ENCODE measurements around the gene ADAD2.
A peak's percentile ranks its signal among the peaks of the same experiment; 100 is the strongest.

The ADAD2 gene

DNA sequence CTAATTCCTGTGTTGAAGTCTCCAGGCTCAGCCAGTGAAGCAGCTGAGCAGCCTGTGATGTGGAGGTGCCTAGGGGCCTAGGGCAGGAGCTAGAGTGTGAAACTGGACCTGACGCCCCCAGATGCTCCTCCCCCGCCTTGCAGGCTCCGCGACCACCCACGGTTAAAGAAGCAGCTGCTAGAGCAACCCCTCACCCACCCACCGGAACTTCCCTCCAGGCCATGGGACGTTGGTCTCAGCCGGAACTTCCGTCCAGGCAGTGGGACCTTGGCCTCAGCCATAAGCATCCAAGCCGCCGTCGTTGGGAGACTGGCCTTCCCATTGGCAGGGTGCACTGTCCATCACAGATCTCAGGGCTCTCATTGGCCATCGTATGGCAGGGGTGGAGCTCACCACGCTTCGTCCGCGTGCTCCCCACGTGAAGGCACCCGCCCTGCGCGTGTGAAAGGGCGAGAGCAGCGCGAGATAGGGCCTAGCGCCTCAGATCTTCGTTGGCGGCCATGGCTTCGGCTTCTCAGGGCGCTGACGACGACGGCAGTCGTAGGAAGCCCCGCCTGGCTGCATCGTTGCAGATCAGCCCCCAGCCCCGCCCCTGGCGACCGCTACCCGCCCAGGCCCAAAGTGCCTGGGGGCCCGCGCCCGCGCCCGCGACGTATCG is at the start of gene ADAD2:
Gene ADAD2, plus strand, starts transcription at position 427 of the 658 bp plus-strand sequence. Its CDS starts 74 bp downstream, at position 501.
- WGBS (ENCODE audit: insufficient coverage, insufficient read length) = no CpG with 5 or more reads among the region's 47 CpGs
- Histone ChIP-seq H3K4me3 (ENCODE audit: low read length) (no peak within 1 kb of the TSS), H3K36me3 (ENCODE audit: control insufficient read depth, insufficient read depth, low read length) (no peaks in the 10 kb centered on the region), H3K27me3 (ENCODE audit: control insufficient read depth, insufficient read depth, low read length) (no peaks in the 10 kb centered on the region), H3K27ac (ENCODE audit: low read length) (no peak within 1 kb of the TSS), H3K4me1 (ENCODE audit: control insufficient read depth, insufficient read depth, low read length) (no peaks in the 10 kb centered on the region), H3K9me3 (ENCODE audit: control insufficient read depth, insufficient read depth, low read length) (no peaks in the 10 kb centered on the region)
- peak; percentile 61 for DNase-seq (ENCODE audit: low read depth, low spot score)

DNA sequence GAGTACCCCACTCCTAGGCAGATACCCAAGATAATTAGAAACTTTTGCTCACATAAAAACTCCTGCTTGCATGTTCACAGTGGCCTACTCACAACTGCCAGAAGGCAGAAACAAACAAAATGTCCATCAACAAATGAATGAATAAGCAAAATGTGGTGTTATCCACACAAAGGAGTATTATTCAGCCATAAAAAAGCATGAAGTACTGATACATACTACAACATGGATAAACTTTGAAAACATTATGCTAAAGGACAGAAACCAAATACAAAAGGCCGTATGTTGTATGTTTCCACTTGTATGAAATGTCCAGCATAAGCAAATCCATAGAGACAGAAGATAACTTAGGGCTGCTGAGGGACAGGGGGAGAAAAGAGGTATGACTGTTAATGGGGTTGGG is 47.9 kb upstream of the ADAD2 start:
- H3K27me3 ChIP-seq (ENCODE audit: control insufficient read depth, insufficient read depth, low read length) = no peaks in the 10 kb centered on the region
- H3K36me3 ChIP-seq (ENCODE audit: control insufficient read depth, insufficient read depth, low read length) = no peaks in the 10 kb centered on the region
- H3K4me1 ChIP-seq (ENCODE audit: control insufficient read depth, insufficient read depth, low read length) = peaks cover 4% of the 10 kb centered on the region; the same call in 1 of the 2 replicates
- no peak for DNase-seq (ENCODE audit: low read depth, low spot score)
- H3K27ac ChIP-seq (ENCODE audit: low read length) = no peak overlapping the region
- H3K9me3 ChIP-seq (ENCODE audit: control insufficient read depth, insufficient read depth, low read length) = no peaks in the 10 kb centered on the region
- no peak overlapping the region for H3K4me3 ChIP-seq (ENCODE audit: low read length)
- no CpG with 5 or more reads among the region's 1 CpG for WGBS (ENCODE audit: insufficient coverage, insufficient read length)

GRCh38 chr16:84143784-84144199 is 47.2 kb upstream of the ADAD2 start:
- Histone ChIP-seq H3K4me1 (ENCODE audit: control insufficient read depth, insufficient read depth, low read length) (peaks cover 4% of the 10 kb centered on the region; the same call in 1 of the 2 replicates), H3K4me3 (ENCODE audit: low read length) (peak overlapping the region; percentile 63; the same call in 1 of the 2 replicates), H3K27ac (ENCODE audit: low read length) (no peak overlapping the region), H3K27me3 (ENCODE audit: control insufficient read depth, insufficient read depth, low read length) (no peaks in the 10 kb centered on the region), H3K9me3 (ENCODE audit: control insufficient read depth, insufficient read depth, low read length) (no peaks in the 10 kb centered on the region), H3K36me3 (ENCODE audit: control insufficient read depth, insufficient read depth, low read length) (no peaks in the 10 kb centered on the region)
- WGBS (ENCODE audit: insufficient coverage, insufficient read length) = no CpG with 5 or more reads among the region's 13 CpGs
- DNase-seq (ENCODE audit: low read depth, low spot score) = no peak

DNA sequence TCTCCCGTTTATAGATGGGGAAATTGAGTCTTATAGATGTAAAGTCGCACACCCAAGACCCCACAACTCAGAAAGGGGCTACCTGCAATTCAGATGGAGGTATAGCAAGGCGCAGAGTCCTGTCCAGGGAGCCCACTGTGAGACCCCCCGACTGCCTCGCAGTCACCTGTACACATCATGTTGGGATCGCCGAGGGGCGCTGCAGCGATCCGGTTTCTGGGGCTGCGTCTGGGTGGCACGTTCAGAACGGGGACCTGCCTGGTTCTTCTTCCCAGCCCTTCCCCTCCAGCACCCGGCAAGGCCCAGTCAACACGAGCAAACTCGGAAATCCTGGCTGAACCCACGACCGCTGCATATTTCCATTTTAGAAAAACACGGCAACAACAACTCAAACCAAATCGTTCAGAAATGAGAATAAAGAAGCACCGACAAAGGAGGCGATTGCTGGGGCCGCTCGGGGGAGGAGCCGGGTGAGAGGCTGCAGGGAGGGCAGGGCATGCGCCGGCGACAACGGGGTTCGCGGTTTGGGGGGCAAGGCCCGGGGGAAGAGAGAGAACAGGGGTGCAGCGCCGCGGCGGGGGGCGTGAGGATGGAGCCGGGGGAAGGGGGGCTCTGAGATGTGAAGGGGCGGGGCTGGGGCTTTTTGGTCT is 46.6 kb upstream of the ADAD2 start:
- no peaks in the 10 kb centered on the region for H3K9me3 ChIP-seq (ENCODE audit: control insufficient read depth, insufficient read depth, low read length)
- DNase-seq (ENCODE audit: low read depth, low spot score) = no peak
- WGBS (ENCODE audit: insufficient coverage, insufficient read length) = no CpG with 5 or more reads among the region's 39 CpGs
- no peaks in the 10 kb centered on the region for H3K27me3 ChIP-seq (ENCODE audit: control insufficient read depth, insufficient read depth, low read length)
- peaks cover 3% of the 10 kb centered on the region; the same call in 1 of the 2 replicates for H3K4me1 ChIP-seq (ENCODE audit: control insufficient read depth, insufficient read depth, low read length)
- no peaks in the 10 kb centered on the region for H3K36me3 ChIP-seq (ENCODE audit: control insufficient read depth, insufficient read depth, low read length)
- H3K4me3 ChIP-seq (ENCODE audit: low read length) = peak overlapping the region; percentile 63; the same call in 1 of the 2 replicates
- H3K27ac ChIP-seq (ENCODE audit: low read length) = no peak overlapping the region

- peak within 1 kb of the TSS; percentile 63 for H3K4me3 ChIP-seq (ENCODE audit: low read length)
- H3K4me1 ChIP-seq (ENCODE audit: control insufficient read depth, insufficient read depth, low read length) = peaks cover 2% of the 10 kb centered on the region; the same call in 1 of the 2 replicates
- no peak within 1 kb of the TSS for H3K27ac ChIP-seq (ENCODE audit: low read length)
- DNase-seq (ENCODE audit: low read depth, low spot score) = peak; percentile 54
- no peaks in the 10 kb centered on the region for H3K36me3 ChIP-seq (ENCODE audit: control insufficient read depth, insufficient read depth, low read length)
- H3K9me3 ChIP-seq (ENCODE audit: control insufficient read depth, insufficient read depth, low read length) = no peaks in the 10 kb centered on the region
- WGBS (ENCODE audit: insufficient coverage, insufficient read length) = no CpG with 5 or more reads among the region's 89 CpGs
- no peaks in the 10 kb centered on the region for H3K27me3 ChIP-seq (ENCODE audit: control insufficient read depth, insufficient read depth, low read length)
Observed at GRCh38 chr16:84144859-84145639, 45.9 kb upstream of the ADAD2 start, which contains the start of the genes DNAAF1 and HSDL1. DNAAF1 (plus strand) TSS chr16:84145308; CDS start chr16:84145441, 133 bp downstream. HSDL1 (minus strand) TSS chr16:84145177; CDS start chr16:84131321, 13,856 bp downstream.

GRCh38 chr16:84150926-84151325 is 40.0 kb upstream of the ADAD2 start:
- no peaks in the 10 kb centered on the region for H3K36me3 ChIP-seq (ENCODE audit: control insufficient read depth, insufficient read depth, low read length)
- H3K9me3 ChIP-seq (ENCODE audit: control insufficient read depth, insufficient read depth, low read length) = no peaks in the 10 kb centered on the region
- H3K27me3 ChIP-seq (ENCODE audit: control insufficient read depth, insufficient read depth, low read length) = no peaks in the 10 kb centered on the region
- WGBS (ENCODE audit: insufficient coverage, insufficient read length) = no CpG with 5 or more reads among the region's 3 CpGs
- no peak for DNase-seq (ENCODE audit: low read depth, low spot score)
- H3K4me3 ChIP-seq (ENCODE audit: low read length) = no peak overlapping the region
- no peak overlapping the region for H3K27ac ChIP-seq (ENCODE audit: low read length)
- H3K4me1 ChIP-seq (ENCODE audit: control insufficient read depth, insufficient read depth, low read length) = no peaks in the 10 kb centered on the region

DNA sequence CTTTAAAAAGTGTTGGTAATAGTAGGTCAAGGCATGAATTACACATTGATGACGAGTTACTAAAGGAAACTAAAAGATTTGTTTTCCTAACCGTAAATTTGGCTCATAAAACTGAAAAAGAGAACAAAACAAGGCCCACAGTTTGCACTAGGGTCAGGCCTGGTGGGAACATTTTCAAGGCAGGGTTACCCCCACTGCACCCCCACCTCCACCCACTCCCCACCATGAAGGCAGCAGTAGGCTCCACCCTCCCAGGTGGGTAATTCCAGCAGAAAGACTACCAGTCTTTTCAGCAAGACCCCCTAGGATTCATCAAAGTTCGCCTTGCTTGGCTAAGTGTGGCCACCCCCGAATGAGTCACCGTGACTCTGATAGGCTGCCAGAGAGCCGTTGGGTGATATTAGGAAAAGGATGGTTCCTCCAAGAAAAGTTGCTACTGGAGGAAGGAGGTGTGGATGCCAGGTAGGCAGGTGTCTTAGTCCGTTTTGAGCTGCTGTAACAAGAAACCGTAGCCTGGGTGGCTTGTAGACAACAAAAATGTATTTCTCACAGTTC is 37.2 kb upstream of the ADAD2 start:
- no peaks in the 10 kb centered on the region for H3K36me3 ChIP-seq (ENCODE audit: control insufficient read depth, insufficient read depth, low read length)
- no peak for DNase-seq (ENCODE audit: low read depth, low spot score)
- WGBS (ENCODE audit: insufficient coverage, insufficient read length) = no CpG with 5 or more reads among the region's 8 CpGs
- no peaks in the 10 kb centered on the region for H3K4me1 ChIP-seq (ENCODE audit: control insufficient read depth, insufficient read depth, low read length)
- H3K9me3 ChIP-seq (ENCODE audit: control insufficient read depth, insufficient read depth, low read length) = no peaks in the 10 kb centered on the region
- H3K27me3 ChIP-seq (ENCODE audit: control insufficient read depth, insufficient read depth, low read length) = no peaks in the 10 kb centered on the region
- no peak overlapping the region for H3K4me3 ChIP-seq (ENCODE audit: low read length)
- H3K27ac ChIP-seq (ENCODE audit: low read length) = no peak overlapping the region

DNA sequence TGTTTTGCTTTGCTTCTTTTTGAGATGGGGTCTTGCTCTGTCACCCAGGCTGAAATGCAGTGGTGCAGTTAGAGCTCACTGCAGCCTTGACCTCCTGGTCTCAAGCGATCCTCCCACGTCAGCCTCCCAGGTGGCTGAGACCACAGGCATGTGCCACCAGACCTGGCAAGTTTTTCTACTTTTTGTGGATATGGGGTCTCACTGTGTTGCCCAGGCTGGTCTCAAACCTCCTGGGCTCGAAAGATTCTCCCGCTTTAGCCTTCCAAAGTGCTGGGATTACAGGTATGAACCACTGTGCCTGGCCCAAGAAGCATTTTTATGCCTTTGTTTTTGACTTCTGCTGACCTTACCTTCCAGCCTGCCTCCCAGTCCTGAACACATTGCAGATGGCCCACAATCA is 35.7 kb upstream of the ADAD2 start:
- no CpG with 5 or more reads among the region's 4 CpGs for WGBS (ENCODE audit: insufficient coverage, insufficient read length)
- H3K36me3 ChIP-seq (ENCODE audit: control insufficient read depth, insufficient read depth, low read length) = no peaks in the 10 kb centered on the region
- no peaks in the 10 kb centered on the region for H3K9me3 ChIP-seq (ENCODE audit: control insufficient read depth, insufficient read depth, low read length)
- no peaks in the 10 kb centered on the region for H3K4me1 ChIP-seq (ENCODE audit: control insufficient read depth, insufficient read depth, low read length)
- H3K27ac ChIP-seq (ENCODE audit: low read length) = no peak overlapping the region
- H3K27me3 ChIP-seq (ENCODE audit: control insufficient read depth, insufficient read depth, low read length) = no peaks in the 10 kb centered on the region
- no peak for DNase-seq (ENCODE audit: low read depth, low spot score)
- H3K4me3 ChIP-seq (ENCODE audit: low read length) = no peak overlapping the region

GRCh38 chr16:84155771-84156170 is 35.2 kb upstream of the ADAD2 start:
- WGBS (ENCODE audit: insufficient coverage, insufficient read length) = no CpG with 5 or more reads among the region's 6 CpGs
- H3K4me3 ChIP-seq (ENCODE audit: low read length) = no peak overlapping the region
- no peaks in the 10 kb centered on the region for H3K9me3 ChIP-seq (ENCODE audit: control insufficient read depth, insufficient read depth, low read length)
- no peak for DNase-seq (ENCODE audit: low read depth, low spot score)
- H3K4me1 ChIP-seq (ENCODE audit: control insufficient read depth, insufficient read depth, low read length) = no peaks in the 10 kb centered on the region
- H3K27me3 ChIP-seq (ENCODE audit: control insufficient read depth, insufficient read depth, low read length) = no peaks in the 10 kb centered on the region
- H3K36me3 ChIP-seq (ENCODE audit: control insufficient read depth, insufficient read depth, low read length) = no peaks in the 10 kb centered on the region
- H3K27ac ChIP-seq (ENCODE audit: low read length) = no peak overlapping the region

DNA sequence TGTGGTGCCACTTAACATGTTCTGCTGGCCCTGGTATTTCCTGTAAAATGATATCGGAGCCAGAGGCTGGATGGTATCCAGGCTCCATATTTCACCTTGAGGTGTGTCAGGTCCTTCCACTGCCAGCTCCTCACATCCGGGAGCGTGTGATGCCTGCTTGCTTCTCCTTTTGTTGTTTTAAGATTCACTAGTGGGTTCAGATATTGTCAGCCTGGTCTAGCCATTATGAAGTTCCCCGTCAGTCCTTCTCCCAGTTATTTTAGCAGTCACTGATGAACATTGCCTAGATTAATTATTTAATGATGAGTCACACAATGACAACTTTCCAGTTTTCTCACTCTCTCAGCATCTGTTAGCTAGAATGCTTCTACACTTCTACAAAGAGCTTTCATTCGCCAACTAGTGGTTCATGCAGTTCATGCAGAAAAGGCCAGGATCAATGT is 34.6 kb upstream of the ADAD2 start:
- H3K27ac ChIP-seq (ENCODE audit: low read length) = no peak overlapping the region
- no peak for DNase-seq (ENCODE audit: low read depth, low spot score)
- H3K27me3 ChIP-seq (ENCODE audit: control insufficient read depth, insufficient read depth, low read length) = no peaks in the 10 kb centered on the region
- no peaks in the 10 kb centered on the region for H3K9me3 ChIP-seq (ENCODE audit: control insufficient read depth, insufficient read depth, low read length)
- WGBS (ENCODE audit: insufficient coverage, insufficient read length) = no CpG with 5 or more reads among the region's 5 CpGs
- no peaks in the 10 kb centered on the region for H3K36me3 ChIP-seq (ENCODE audit: control insufficient read depth, insufficient read depth, low read length)
- no peaks in the 10 kb centered on the region for H3K4me1 ChIP-seq (ENCODE audit: control insufficient read depth, insufficient read depth, low read length)
- no peak overlapping the region for H3K4me3 ChIP-seq (ENCODE audit: low read length)

Data from iPS DF 6.9 (cell line).